ENCODE results near the gene MAP3K5. TPM values are rescaled to one million over a fixed set of nuclear protein-coding genes. Genes with fewer than 3 reads are reported as not detected.

Gene MAP3K5
- total and polyA plus RNA-seq, 9 of the 15 experiments (the other 6 are each of a cell fraction or from before 2014, with no cell fraction given) = 2.2 to 13.0 (median 9.9) TPM

GRCh38 chr6:136783495-136784270 is 8.6 kb downstream of the MAP3K5 start (continued):
- TF ChIP-seq E2F6 (IDR thresholded peaks at IDR 0.05; ENCODE audit: borderline replicate concordance in 1 of 2, extremely low read depth in 1 of 2, insufficient read depth in 1 of 2, insufficient read length in 1 of 2, low read depth in 1 of 2, low read length in 1 of 2, poor library complexity in 1 of 2, severe bottlenecking in 1 of 2) = no peak
- TF ChIP-seq E2F3 (CRISPR knock-in tag; IDR thresholded peaks at IDR 0.05) = no peak
- no peak for TF ChIP-seq JUND (IDR thresholded peaks at IDR 0.05; ENCODE audit: borderline replicate concordance, low read depth, low read length)
- no peak; the same call in 2 of the 3 replicates for TF ChIP-seq JUND (tag; IDR thresholded peaks at IDR 0.05; ENCODE audit: borderline replicate concordance, low read depth, low read length)
- TF ChIP-seq HDGF (IDR thresholded peaks at IDR 0.05) = no peak
- TF ChIP-seq SIX5 (IDR thresholded peaks at IDR 0.05; ENCODE audit: borderline replicate concordance in 1 of 2, insufficient read depth in 1 of 2, low read depth in 1 of 2, low read length in 2 of 2) = no peak
- TF ChIP-seq ZBTB9 (CRISPR knock-in tag; IDR thresholded peaks at IDR 0.05) = 0 out of 2 replicates have a peak, but pooled peaks have one; percentile 57
- peak; percentile 75; the same call in 1 of the 2 replicates for TF ChIP-seq ZNF592 (IDR thresholded peaks at IDR 0.05)
- TF ChIP-seq SMARCE1 (IDR thresholded peaks at IDR 0.05) = peak; percentile 26; the same call in 1 of the 2 replicates
- TF ChIP-seq ZNF639 (CRISPR knock-in tag; conservative IDR thresholded peaks at IDR 0.05 in 1 of 2, IDR thresholded peaks at IDR 0.05 in 1 of 2) = peak in 1 of 2 experiments; percentile 68; a peak in 1 of 4 replicates
- TF ChIP-seq ELF2 (CRISPR knock-in tag; IDR thresholded peaks at IDR 0.05) = peak; percentile 78
- no peak for TF ChIP-seq ZMIZ1 (IDR thresholded peaks at IDR 0.05; ENCODE audit: low read depth in 2 of 2, low read length in 2 of 2)
- TF ChIP-seq THRAP3 (IDR thresholded peaks at IDR 0.05; ENCODE audit: borderline replicate concordance) = no peak
